ENCODE results near the gene B9D1.

DNA sequence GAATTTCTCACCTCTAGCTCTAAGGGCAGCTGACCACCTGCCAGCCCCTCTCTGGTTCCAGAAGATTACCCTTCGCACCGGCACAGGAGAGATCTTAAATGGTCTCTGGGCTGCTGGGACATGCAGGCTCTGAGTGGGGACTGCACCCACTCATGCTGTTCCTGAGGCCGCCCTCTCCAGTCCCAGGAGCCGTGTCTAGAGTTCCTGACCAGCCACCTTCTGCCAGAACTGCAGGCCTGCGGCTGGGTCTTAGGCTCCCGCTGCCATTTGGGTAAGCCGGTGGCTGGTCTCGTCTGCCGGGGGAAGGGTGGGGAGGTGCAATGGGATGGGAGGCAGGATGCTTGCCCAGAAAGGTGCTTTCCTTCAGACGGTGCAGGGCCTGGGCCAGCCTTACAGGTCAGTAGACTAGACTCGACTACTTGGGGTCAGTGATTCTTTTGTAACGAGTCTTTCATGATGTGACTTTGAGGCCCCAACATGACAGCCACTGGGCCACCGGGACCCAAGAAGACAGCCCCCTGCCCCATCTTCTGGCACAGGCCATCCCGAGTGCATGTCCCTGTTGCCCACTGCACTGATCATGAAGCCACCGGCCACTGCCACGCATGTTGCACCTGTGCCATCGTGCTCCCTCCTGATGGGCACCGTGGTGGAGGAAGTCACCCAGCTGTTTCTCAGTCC, 26.4 kb downstream of the B9D1 start:
- TF ChIP-seq, protein P1, sequence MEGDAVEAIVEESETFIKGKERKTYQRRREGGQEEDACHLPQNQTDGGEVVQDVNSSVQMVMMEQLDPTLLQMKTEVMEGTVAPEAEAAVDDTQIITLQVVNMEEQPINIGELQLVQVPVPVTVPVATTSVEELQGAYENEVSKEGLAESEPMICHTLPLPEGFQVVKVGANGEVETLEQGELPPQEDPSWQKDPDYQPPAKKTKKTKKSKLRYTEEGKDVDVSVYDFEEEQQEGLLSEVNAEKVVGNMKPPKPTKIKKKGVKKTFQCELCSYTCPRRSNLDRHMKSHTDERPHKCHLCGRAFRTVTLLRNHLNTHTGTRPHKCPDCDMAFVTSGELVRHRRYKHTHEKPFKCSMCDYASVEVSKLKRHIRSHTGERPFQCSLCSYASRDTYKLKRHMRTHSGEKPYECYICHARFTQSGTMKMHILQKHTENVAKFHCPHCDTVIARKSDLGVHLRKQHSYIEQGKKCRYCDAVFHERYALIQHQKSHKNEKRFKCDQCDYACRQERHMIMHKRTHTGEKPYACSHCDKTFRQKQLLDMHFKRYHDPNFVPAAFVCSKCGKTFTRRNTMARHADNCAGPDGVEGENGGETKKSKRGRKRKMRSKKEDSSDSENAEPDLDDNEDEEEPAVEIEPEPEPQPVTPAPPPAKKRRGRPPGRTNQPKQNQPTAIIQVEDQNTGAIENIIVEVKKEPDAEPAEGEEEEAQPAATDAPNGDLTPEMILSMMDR (IDR thresholded peaks at IDR 0.05): no peak
- TF ChIP-seq SIN3A (IDR thresholded peaks at IDR 0.05; ENCODE audit: borderline replicate concordance, low read depth, low read length): no peak
- TF ChIP-seq FOXJ3 (CRISPR knock-in tag; IDR thresholded peaks at IDR 0.05): no peak
- TF ChIP-seq, protein P2, sequence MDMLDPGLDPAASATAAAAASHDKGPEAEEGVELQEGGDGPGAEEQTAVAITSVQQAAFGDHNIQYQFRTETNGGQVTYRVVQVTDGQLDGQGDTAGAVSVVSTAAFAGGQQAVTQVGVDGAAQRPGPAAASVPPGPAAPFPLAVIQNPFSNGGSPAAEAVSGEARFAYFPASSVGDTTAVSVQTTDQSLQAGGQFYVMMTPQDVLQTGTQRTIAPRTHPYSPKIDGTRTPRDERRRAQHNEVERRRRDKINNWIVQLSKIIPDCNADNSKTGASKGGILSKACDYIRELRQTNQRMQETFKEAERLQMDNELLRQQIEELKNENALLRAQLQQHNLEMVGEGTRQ (IDR thresholded peaks at IDR 0.05; ENCODE audit: borderline replicate concordance, low read depth, low read length): no peak
- TF ChIP-seq CHD2 (IDR thresholded peaks at IDR 0.05; ENCODE audit: low read length, partially characterized antibody): no peak
- TF ChIP-seq TCF12 (IDR thresholded peaks at IDR 0.05): no peak
- no peak for TF ChIP-seq TAF1 (IDR thresholded peaks at IDR 0.05; ENCODE audit: borderline replicate concordance, low read depth, low read length)

Data from SK-N-SH (cell line).